HepG2 (cell line): ENCODE results near the gene CYP46A1. TPM values are rescaled to one million over a fixed set of nuclear protein-coding genes. Genes with fewer than 3 reads are reported as not detected.

ENCODE experiments used
- ATAC-seq: fragments of 200-7000 bp; cut with Tn5 transposase; 3 replicates; pipeline ENCODE4 v1.9.1; 2020; ENCODE audit warnings: mild to moderate bottlenecking, moderate library complexity
- BruUV-seq: library from RNA; stranded (reverse); fragments of 400-500 nt; replicated peaks from 2 replicates; lab custom pipeline; 2021; lab: Mats Ljungman, UMichigan
- CTCF ChIA-PET: fragments of 300-600 bp; formaldehyde crosslinking; extraction: SDS; loops from one replicate; lab custom pipeline; 2021; ENCODE audit warnings: low total read pairs, inconsistent platforms, low intra/inter-chr PET ratio; lab: Yijun Ruan, JAX
- POLR2A ChIA-PET: fragments of 350-600 bp; sonication (Branson Sonifier 250); formaldehyde crosslinking; loops from one replicate; lab custom pipeline; 2020; ENCODE audit warnings: antibody characterized with exemption, inconsistent platforms; lab: Yijun Ruan, JAX
- DNase-seq: peaks from one replicate; pipeline ENCODE4 v3.0.0-alpha.2; 2015; ENCODE audit warnings: low spot score
- FAIRE-seq: peaks from 3 replicates; lab custom pipeline; 2011; peaks lifted over from hg19 to GRCh38; lab: Jason Lieb, UNC
- H2AFZ ChIP-seq: one replicate; pipeline ENCODE4 v1.6.1; 2011; ENCODE audit warnings: low read length, inconsistent platforms
- H3K27ac ChIP-seq: fragments of 300-600 bp; 3 replicates; pipeline ENCODE4 v1.8.0; 2011; ENCODE audit warnings: mixed run types, mild to moderate bottlenecking, mixed read lengths, low read length, inconsistent platforms; ENCODE audit not compliant: insufficient read depth; ENCODE audit errors: extremely low read length
- H3K27me3 ChIP-seq, 2 experiments: fragments of 200-600 bp in 1 of 2; 2 replicates in 1 of 2; 3 replicates in 1 of 2; pipeline versions ENCODE4 v1.6.0 to v1.8.0; 2011; ENCODE audit warnings: low read length in 2 of 2, mild to moderate bottlenecking in 2 of 2, moderate library complexity in 2 of 2, inconsistent platforms in 1 of 2; ENCODE audit not compliant: insufficient read depth in 2 of 2, control insufficient read depth in 1 of 2
- H3K36me3 ChIP-seq, 2 experiments: fragments of 200-600 bp in 1 of 2; replicated peaks in 1 of 2; 2 replicates in 1 of 2; 3 replicates in 1 of 2; pipeline versions ENCODE4 v1.5.1 to v1.8.0; 2011; ENCODE audit warnings: low read length in 2 of 2, inconsistent platforms in 1 of 2; ENCODE audit not compliant: insufficient read depth in 2 of 2, control insufficient read depth in 1 of 2
- H3K4me1 ChIP-seq: 2 replicates; pipeline ENCODE4 v1.5.1; 2012; ENCODE audit warnings: low read length, inconsistent platforms; ENCODE audit not compliant: insufficient read depth
- H3K4me2 ChIP-seq: 2 replicates; pipeline ENCODE4 v1.6.0; 2011; ENCODE audit warnings: low read depth, low read length, inconsistent platforms
- H3K4me3 ChIP-seq, 3 experiments: fragments of 200-600 bp in 1 of 3; sonication (generic), shearing (Covaris generic) in 1 of 3; replicated peaks in 1 of 3; 2 replicates each; pipeline ENCODE4 v1.5.1; 2011 to 2016; ENCODE audit warnings: low read length in 3 of 3, inconsistent platforms in 2 of 3, low read depth in 2 of 3, mild to moderate bottlenecking in 2 of 3, control low read depth in 1 of 3, mixed read lengths in 1 of 3; ENCODE audit not compliant: insufficient read depth in 1 of 3
- H3K79me2 ChIP-seq: one replicate; pipeline ENCODE4 v1.6.1; 2011; ENCODE audit warnings: low read length, inconsistent platforms; ENCODE audit not compliant: insufficient read depth
- H3K9ac ChIP-seq: 2 replicates; pipeline ENCODE4 v1.6.0; 2011; ENCODE audit warnings: mild to moderate bottlenecking, low read depth, low read length, inconsistent platforms; ENCODE audit not compliant: insufficient read depth
- H3K9me3 ChIP-seq: 2 replicates; pipeline ENCODE4 v1.5.1; 2012; ENCODE audit warnings: mild to moderate bottlenecking, low read length
- H4K20me1 ChIP-seq: 2 replicates; pipeline ENCODE4 v1.6.0; 2011; ENCODE audit warnings: inconsistent platforms, mild to moderate bottlenecking, low read length, moderate library complexity; ENCODE audit not compliant: insufficient read depth
- ARID2 ChIP-seq: sonication (generic); formaldehyde crosslinking; IDR thresholded peaks from 2 replicates; pipeline ENCODE4 v1.8.1; 2022; ENCODE audit warnings: mild to moderate bottlenecking, missing genetic modification reagents, borderline replicate concordance
- FOXA3 ChIP-seq: IDR thresholded peaks from 2 replicates; pipeline ENCODE4 v1.6.1; 2016; ENCODE audit warnings: missing genetic modification reagents, missing compliant biosample characterization
- FOXO1 ChIP-seq: sonication (generic); formaldehyde crosslinking; IDR thresholded peaks from 2 replicates; pipeline ENCODE4 v1.4.0; 2020; ENCODE audit warnings: missing genetic modification reagents
- KDM1A ChIP-seq: IDR thresholded peaks from 2 replicates; pipeline ENCODE4 v1.6.1; 2016; ENCODE audit warnings: missing compliant biosample characterization
- KLF13 ChIP-seq: sonication (generic); formaldehyde crosslinking; IDR thresholded peaks from 2 replicates; pipeline ENCODE4 v1.4.0; 2020; ENCODE audit warnings: mild to moderate bottlenecking, missing genetic modification reagents
- MZF1 ChIP-seq: sonication (generic); formaldehyde crosslinking; IDR thresholded peaks from 2 replicates; pipeline ENCODE4 v1.8.1; 2023; ENCODE audit warnings: mild to moderate bottlenecking, missing genetic modification reagents, borderline replicate concordance
- NRL ChIP-seq: sonication (generic); formaldehyde crosslinking; IDR thresholded peaks from 2 replicates; pipeline ENCODE4 v1.5.0; 2020; ENCODE audit warnings: missing genetic modification reagents, mild to moderate bottlenecking, moderate library complexity, borderline replicate concordance
- SOX5 ChIP-seq: IDR thresholded peaks from 2 replicates; pipeline ENCODE4 v1.6.1; 2016; ENCODE audit warnings: borderline replicate concordance
- THAP8 ChIP-seq: sonication (generic); formaldehyde crosslinking; IDR thresholded peaks from 2 replicates; pipeline ENCODE4 v1.5.1; 2020; ENCODE audit warnings: missing genetic modification reagents, mild to moderate bottlenecking, borderline replicate concordance
- ZNF546 ChIP-seq: sonication (generic); formaldehyde crosslinking; conservative IDR thresholded peaks from 2 replicates; pipeline ENCODE4 v1.8.1; 2023; ENCODE audit warnings: mild to moderate bottlenecking, missing genetic modification reagents
- ZNF761 ChIP-seq: sonication (generic); formaldehyde crosslinking; conservative IDR thresholded peaks from 2 replicates; pipeline ENCODE4 v1.4.0; 2020; ENCODE audit warnings: mild to moderate bottlenecking, missing genetic modification reagents
- ZNF775 ChIP-seq: sonication (generic); formaldehyde crosslinking; IDR thresholded peaks from 2 replicates; pipeline ENCODE4 v1.4.0; 2020; ENCODE audit warnings: missing genetic modification reagents, mild to moderate bottlenecking, moderate library complexity, borderline replicate concordance
- ZNF879 ChIP-seq: sonication (generic); formaldehyde crosslinking; IDR thresholded peaks from 2 replicates; pipeline ENCODE4 v1.8.1; 2023; ENCODE audit warnings: missing genetic modification reagents
- WGBS: methylation state at CpG from one replicate; pipeline ENCODE4 v1.1.6; 2017; ENCODE audit warnings: low lambda C conversion rate; 5-methylcytosine and 5-hydroxymethylcytosine counted together
- in situ Hi-C: cut with HindIII; loops from 2 replicates; pipeline ENCODE4 v1.10.0; 2017; ENCODE audit warnings: low pct_unique_long_range_greater_than_20kb; ENCODE audit not compliant: extremely low pct_ligation_motif_present
- intact Hi-C: fragments of 100-400 bp; cut with micrococcal nuclease; formaldehyde crosslinking; loops from one replicate; pipeline ENCODE4 v1.10.0; 2022; ENCODE audit not compliant: unreplicated experiment
- polyA plus RNA-seq, 8 experiments: library from polyadenylated mRNA; depleted of rRNA in 3 of 8; stranded (reverse) in 7 of 8; unstranded in 1 of 8; fragments of >200 nt; fragmentation: Illumina TruSeq in 4 of 8; extraction: Trizol in 4 of 8; gene quantifications; 2 replicates each; pipeline versions ENCODE4 v1.2.1 to v1.2.3, GENCODE V29; 2011 to 2016; ENCODE audit warnings: low read depth in 4 of 8, missing spikeins in 1 of 8, mixed read lengths in 1 of 8; ENCODE audit not compliant: insufficient read depth in 1 of 8
- total RNA-seq, 5 experiments: library from RNA; depleted of rRNA; stranded (reverse); fragments of >200 nt; fragmentation: Illumina TruSeq; extraction: Trizol; gene quantifications; 2 replicates each; pipeline ENCODE4 v1.2.3, GENCODE V29; 2016; ENCODE audit warnings: low read depth in 1 of 5
- TF ChIP-seq, protein P1 (sequence below): sonication (generic); formaldehyde crosslinking; IDR thresholded peaks from 2 replicates; pipeline ENCODE4 v1.5.1; 2020; ENCODE audit warnings: mild to moderate bottlenecking, missing genetic modification reagents, moderate library complexity

The CYP46A1 gene
- total and polyA plus RNA-seq, 2 of the 13 experiments (the other 11 are each of a cell fraction or from before 2014, with no cell fraction given): not detected

- no peak overlapping the region for H3K9ac ChIP-seq
- FAIRE-seq: no peak
- H3K79me2 ChIP-seq: no peaks in the 10 kb centered on the region
- in situ Hi-C loops: no loop called here
- no peak for DNase-seq
- H3K27me3 ChIP-seq: no peaks in the 10 kb centered on the region
- POLR2A ChIA-PET: no interaction called here
- no TSS peak for BruUV-seq
- peaks cover 16% of the 10 kb centered on the region for H3K9me3 ChIP-seq
- no peak for ATAC-seq
- no peak overlapping the region for H3K4me3 ChIP-seq
- H2AFZ ChIP-seq: no peak overlapping the region
- no peaks in the 10 kb centered on the region for H3K4me1 ChIP-seq
- no peaks in the 10 kb centered on the region for H4K20me1 ChIP-seq
- no peaks in the 10 kb centered on the region for H3K36me3 ChIP-seq
- no peak overlapping the region for H3K4me2 ChIP-seq
- 65% methylated on average over 6 of the region's 6 CpGs for WGBS
- CTCF ChIA-PET: no interaction called here
- H3K27ac ChIP-seq: no peak overlapping the region
- TF ChIP-seq KLF13 (CRISPR knock-in tag) (no peak), ZNF546 (CRISPR knock-in tag) (no peak), ZNF879 (no peak), FOXA3 (CRISPR knock-in tag) (no peak), FOXO1 (CRISPR knock-in tag) (no peak), SOX5 (CRISPR knock-in tag) (no peak), NRL (CRISPR knock-in tag) (no peak), ARID2 (CRISPR knock-in tag) (no peak), ZNF761 (no peak), KDM1A (no peak), MZF1 (CRISPR knock-in tag) (no peak)
- TF ChIP-seq, all 625 proteins: peak for 0
- intact Hi-C loops: no loop called here
Observed at GRCh38 chr14:99700379-99700778, 16.3 kb downstream of the CYP46A1 start.

DNA sequence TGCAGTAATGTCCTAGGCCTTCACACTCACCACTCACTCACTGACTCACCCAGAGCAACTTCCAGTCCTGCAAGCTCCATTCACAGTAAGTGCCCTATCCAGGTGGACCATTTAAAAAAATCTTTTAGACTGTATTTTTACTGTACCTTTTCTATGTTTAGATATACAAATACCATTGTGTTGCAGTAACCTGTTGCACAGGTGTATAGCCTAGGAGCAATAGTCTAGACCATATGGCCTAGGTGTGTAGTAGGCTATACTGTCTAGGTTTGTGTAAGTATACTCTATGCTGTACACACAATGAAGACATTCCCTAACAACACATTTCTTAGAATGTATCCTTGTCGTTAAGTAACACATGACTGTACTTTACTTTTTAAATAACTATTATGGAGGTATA lies 17.2 kb downstream of the CYP46A1 start:
- BruUV-seq: no TSS peak
- H3K4me3 ChIP-seq: no peak overlapping the region
- CTCF ChIA-PET: no interaction called here

More for the DNA sequence above, 17.2 kb downstream of the CYP46A1 start:
- Histone ChIP-seq H3K4me2 (no peak overlapping the region), H2AFZ (no peak overlapping the region), H3K9me3 (peaks cover 16% of the 10 kb centered on the region), H3K27me3 (no peaks in the 10 kb centered on the region; a peak in 1 of 5 replicates), H3K27ac (no peak overlapping the region), H3K79me2 (no peaks in the 10 kb centered on the region), H3K36me3 (no peaks in the 10 kb centered on the region), H4K20me1 (no peaks in the 10 kb centered on the region), H3K9ac (no peak overlapping the region), H3K4me1 (no peaks in the 10 kb centered on the region)
- TF ChIP-seq ZNF775 (CRISPR knock-in tag): no peak
- TF ChIP-seq THAP8 (CRISPR knock-in tag): no peak
- TF ChIP-seq, protein P1, sequence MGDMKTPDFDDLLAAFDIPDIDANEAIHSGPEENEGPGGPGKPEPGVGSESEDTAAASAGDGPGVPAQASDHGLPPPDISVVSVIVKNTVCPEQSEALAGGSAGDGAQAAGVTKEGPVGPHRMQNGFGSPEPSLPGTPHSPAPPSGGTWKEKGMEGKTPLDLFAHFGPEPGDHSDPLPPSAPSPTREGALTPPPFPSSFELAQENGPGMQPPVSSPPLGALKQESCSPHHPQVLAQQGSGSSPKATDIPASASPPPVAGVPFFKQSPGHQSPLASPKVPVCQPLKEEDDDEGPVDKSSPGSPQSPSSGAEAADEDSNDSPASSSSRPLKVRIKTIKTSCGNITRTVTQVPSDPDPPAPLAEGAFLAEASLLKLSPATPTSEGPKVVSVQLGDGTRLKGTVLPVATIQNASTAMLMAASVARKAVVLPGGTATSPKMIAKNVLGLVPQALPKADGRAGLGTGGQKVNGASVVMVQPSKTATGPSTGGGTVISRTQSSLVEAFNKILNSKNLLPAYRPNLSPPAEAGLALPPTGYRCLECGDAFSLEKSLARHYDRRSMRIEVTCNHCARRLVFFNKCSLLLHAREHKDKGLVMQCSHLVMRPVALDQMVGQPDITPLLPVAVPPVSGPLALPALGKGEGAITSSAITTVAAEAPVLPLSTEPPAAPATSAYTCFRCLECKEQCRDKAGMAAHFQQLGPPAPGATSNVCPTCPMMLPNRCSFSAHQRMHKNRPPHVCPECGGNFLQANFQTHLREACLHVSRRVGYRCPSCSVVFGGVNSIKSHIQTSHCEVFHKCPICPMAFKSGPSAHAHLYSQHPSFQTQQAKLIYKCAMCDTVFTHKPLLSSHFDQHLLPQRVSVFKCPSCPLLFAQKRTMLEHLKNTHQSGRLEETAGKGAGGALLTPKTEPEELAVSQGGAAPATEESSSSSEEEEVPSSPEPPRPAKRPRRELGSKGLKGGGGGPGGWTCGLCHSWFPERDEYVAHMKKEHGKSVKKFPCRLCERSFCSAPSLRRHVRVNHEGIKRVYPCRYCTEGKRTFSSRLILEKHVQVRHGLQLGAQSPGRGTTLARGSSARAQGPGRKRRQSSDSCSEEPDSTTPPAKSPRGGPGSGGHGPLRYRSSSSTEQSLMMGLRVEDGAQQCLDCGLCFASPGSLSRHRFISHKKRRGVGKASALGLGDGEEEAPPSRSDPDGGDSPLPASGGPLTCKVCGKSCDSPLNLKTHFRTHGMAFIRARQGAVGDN (CRISPR knock-in tag): no peak
- WGBS: 24% methylated on average over 1 of the region's 1 CpG
- DNase-seq (no peak), FAIRE-seq (no peak), ATAC-seq (no peak)
- intact Hi-C loops: no loop called here
- POLR2A ChIA-PET: no interaction called here
- in situ Hi-C loops: no loop called here
